Measurements from ENCODE around the gene PUM1.

The PUM1 gene

DNA sequence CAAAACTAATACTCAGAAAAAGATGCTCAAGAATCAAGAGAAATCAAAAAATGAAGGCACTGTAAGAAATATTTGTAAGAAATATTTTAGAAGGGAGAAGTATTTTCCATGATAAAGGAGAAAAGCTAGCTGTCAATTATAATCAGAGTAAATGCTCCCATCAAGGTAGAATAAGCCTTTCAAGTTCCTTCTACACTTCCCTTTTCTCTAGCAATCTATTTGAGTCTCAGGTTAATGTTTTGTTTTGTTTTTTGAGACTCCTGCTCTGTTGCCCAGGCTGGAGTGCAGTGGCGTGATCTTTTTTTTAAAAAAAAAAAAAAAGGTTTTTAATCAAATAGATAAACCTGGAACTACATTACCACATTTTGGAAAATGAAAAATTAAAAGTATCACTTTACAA, 33.3 kb downstream of the PUM1 start:
- in situ Hi-C loops (cut with MboI; ENCODE audit: low sequenced_read_pairs) = no loop called here

DNA sequence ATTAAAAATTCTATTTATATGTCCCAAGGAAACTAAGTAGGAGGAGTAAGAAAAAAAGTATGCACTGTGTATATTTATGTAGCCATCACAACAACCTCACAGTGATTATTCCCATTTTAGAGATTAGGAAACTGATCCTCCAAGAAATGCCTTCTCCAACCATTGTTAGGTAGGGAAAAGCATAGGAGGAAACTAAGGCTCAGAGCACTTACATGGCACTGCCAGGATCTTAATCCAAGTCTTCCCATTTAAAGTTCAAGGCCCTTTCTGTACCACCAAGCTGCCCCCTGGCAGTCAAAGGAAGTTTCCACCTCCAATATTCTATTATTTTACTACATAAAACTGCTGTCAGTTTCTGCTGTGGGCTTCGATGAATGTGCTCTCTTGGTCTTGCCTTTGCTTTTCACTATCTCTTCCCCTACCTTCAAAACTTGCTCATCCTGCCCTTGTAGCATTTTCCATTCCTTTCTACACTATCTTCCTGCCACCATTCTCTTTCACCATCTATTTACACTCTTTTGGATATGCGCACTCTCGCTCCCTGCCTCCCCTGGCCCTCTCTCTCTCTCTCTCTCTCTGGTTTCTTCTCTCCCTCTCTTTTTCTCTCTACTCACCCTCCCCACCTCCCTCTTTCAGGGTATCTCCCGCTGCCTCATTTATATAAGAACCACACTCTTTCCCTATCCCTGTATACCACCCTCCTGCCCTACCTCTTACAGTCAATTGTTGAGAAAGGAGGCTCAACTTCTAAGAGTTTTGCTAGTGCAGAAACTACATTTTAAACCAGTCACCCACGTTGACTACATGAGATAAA, 34.0 kb downstream of the PUM1 start:
- in situ Hi-C loops (cut with MboI; ENCODE audit: low sequenced_read_pairs) = no loop called here

DNA sequence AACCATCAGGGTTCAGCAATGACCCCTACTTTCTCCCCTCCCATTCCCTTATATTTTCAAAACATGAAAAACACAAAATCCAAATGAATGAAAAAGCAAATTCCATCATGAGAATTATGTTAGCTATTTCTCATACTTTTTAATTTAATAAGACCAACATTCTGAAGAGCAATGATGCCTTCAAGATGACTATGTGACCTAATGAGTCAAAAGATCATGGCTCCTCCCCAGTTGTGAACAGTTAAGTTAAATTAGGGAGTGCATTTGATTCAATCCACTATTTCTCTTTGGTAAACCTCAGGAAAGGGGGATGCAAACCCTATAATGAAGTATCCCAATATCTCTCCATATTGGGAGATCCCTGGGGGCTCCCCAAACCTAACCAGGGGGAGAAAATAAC, 36.5 kb downstream of the PUM1 start:
- in situ Hi-C loops (cut with MboI; ENCODE audit: low sequenced_read_pairs) = no loop called here

DNA sequence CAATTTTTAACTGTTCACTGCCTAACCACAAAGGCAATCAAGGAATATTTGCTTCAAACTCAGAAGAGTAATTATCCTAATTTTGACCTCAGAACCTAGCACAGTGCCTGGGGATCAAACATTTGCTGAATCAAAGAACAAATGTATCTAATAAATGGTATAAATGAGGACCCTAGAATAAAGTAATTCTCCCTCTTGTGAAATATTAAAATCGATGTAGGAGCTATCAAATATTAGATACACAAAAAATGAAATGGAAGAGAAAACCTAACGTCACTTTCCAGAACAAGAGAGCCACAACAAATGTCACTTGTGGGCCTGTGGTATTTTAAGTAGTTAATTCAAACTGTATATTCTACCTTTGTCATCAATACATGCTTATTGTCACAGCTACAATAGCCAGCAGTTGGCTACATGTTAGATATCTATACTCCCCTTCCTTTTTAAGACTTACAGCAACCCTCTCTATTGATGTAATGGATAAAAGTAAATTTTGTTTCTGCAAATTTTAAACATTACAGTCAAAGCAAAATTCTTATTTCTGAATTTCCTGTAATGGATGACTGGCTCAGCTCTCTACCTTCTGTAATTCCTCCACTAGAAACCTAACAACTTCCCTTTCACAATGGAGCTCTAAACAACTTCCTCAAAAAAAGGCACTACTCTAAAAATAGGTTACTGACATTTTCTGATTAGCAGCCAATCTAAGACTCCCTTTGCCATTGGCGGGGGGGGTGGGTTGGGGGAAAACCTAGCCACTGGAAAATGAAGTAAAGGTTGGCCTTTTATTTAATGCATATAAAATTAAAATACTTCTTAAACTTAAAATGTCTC, 37.6 kb downstream of the PUM1 start:
- in situ Hi-C loops (cut with MboI; ENCODE audit: low sequenced_read_pairs) = no loop called here

- in situ Hi-C loops (cut with MboI; ENCODE audit: low sequenced_read_pairs) = no loop called here
Observed at GRCh38 chr1:31022259-31022658, 43.3 kb downstream of the PUM1 start.

DNA sequence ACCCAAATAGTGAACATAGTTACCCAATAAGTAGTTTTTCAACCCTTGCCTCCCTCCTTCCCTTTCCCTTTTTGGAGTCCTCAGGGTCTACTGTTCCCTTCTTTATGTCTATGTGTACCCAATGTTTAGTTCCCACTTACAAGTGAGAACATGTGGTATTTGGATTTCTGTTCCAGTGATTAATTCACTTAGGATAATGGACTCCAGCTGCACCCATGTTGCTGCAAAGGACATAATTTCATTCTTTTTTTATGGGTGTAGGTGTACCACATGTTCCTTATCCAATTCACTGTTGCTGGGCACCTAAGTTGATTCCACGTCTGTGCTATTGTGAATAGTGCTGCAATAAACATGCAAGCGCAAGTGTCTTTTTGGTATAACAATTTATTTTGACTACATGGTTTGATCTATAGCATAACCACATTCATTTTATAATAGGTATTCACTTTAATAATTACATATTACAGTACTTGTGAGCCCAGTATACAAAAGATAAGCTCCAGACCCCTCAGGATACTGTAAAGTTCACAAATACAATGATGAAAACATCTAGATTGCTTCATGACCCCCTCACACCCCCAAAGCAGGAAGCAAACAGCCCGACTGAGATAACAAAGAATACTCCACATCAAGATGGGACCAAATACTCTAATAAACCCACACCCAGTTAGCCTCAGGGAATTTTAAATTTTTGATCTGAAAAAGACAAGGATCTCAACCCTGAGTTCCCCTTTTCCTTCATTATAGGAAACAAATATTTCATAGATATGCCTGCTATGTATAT, 45.3 kb downstream of the PUM1 start:
- in situ Hi-C loops (cut with MboI; ENCODE audit: low sequenced_read_pairs) = no loop called here

DNA sequence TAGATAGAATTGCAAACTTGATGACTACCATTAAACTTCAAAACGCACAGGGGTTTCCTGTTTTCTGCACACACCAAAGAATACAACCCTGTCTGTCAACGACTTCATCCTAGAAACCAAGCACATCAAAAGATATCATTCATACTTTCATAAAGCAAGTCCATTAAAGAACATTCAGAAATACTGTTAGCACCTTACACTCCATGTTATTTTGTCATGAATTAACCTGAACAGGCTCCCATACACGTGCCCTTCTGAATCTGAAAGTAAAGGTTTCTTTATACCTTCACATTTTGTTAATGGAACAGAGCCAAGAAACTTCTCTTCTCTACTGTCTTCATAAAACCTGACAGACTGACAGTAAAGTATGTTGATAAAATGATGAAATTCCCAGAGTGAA, 46.1 kb downstream of the PUM1 start:
- in situ Hi-C loops (cut with MboI; ENCODE audit: low sequenced_read_pairs) = no loop called here

DNA sequence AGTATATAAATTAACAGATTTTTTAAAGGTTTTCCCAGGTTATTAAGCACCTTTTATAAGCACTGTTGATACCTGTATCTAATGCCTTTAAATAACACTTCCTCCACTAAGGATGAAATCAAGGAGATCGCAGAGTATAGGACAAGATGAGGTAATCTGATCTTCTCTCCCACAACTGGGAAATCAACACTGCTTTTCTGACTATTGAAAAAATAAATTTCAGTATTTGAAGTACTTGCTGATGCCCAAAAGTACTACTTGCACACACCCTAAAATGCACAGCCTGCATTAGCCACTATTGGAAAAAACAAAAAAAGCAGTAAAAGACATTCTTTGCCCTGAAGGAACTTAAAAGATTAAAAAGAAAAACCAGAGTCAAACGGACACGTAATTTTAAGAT, 48.6 kb downstream of the PUM1 start:
- in situ Hi-C loops (cut with MboI; ENCODE audit: low sequenced_read_pairs) = no loop called here

DNA sequence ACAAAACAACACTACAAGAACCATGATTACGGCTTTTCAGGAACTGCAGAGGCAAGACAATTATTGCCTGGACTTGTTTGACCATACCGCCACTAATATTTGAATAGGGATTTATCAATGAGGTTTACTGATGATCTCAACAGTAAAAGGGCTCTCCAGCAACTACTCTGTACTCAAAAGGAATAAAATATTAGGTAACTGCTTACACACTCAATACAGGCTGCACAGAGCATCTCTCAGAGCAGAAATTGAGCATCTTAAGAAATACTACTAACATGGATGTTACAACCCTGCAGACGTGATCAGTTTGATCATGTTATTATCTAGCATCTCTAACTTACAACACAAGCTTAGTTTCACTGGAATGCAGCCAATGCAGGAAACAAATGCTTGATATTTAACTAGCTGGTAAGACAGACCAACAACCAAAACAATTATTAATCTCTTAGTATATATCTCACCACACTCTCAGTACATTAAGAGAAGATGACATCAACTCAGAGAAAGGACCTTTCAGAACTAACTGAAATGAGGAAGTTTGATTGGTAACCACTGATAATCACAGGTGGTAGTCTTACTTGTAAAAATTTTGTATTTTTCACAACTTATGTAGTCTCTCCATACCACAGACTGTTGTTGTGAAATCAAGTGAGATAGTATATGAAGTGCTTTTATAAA, 52.2 kb downstream of the PUM1 start:
- in situ Hi-C loops (cut with MboI; ENCODE audit: low sequenced_read_pairs) = no loop called here

DNA sequence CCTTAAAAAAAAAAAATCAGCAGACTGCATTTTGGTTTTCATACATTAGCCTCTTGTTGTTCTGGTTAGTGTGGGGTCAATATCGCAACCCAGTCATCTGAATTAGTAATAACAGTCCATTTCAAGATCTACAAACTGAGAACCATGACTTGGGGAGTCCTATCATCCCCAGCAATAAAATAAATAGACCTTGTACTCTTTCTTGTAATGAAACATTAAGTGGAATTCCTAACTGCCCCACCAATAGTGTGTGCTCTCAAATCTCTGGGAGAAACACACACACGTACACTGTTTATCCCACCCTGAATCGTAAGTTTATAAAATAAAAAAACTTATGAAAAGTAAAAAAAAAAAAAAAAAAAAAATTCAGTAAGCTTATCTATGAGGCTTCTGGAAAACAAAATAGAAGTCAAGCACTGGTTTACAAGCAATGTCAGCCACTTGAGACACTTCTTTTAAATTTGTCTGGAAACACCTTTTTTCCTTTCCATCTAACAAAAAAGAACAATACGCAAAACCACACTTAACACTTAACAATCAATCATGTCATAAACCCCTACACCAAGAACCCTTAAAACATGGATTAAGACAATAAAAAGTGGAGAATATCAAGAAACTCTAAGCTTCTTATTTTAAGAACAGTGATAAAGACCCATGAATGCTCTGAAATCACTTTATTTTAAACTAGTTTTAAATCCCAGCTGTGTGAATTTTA, 53.1 kb downstream of the PUM1 start:
- in situ Hi-C loops (cut with MboI; ENCODE audit: low sequenced_read_pairs) = no loop called here

DNA sequence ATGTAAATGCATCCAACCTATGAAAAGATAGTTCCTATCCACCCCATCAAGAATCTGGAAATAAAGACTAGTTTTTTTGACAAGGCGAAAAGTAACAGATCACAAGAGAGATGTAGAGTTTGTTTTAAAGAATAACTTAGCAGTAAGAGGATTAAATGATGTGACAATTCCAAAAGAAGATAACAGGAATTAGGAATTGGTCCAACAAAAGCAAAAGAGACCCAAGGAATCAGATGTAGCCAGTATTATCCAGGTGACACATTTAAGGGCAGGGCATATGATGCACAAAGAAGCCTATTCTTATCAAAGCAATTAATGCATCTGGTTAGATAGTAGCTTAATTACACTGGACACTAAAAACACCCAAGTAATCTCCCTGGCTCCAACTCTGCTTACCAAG, 53.8 kb downstream of the PUM1 start:
- in situ Hi-C loops (cut with MboI; ENCODE audit: low sequenced_read_pairs) = no loop called here

GRCh38 chr1:31010086-31010989, 55.2 kb downstream of the PUM1 start:
- in situ Hi-C loops (cut with MboI; ENCODE audit: low sequenced_read_pairs) = no loop called here

- in situ Hi-C loops (cut with MboI; ENCODE audit: low sequenced_read_pairs) = no loop called here
Observed at GRCh38 chr1:31007462-31007991, 58.0 kb downstream of the PUM1 start.

- in situ Hi-C loops (cut with MboI; ENCODE audit: low sequenced_read_pairs) = no loop called here
Observed at GRCh38 chr1:31006747-31007146, 58.8 kb downstream of the PUM1 start.

DNA sequence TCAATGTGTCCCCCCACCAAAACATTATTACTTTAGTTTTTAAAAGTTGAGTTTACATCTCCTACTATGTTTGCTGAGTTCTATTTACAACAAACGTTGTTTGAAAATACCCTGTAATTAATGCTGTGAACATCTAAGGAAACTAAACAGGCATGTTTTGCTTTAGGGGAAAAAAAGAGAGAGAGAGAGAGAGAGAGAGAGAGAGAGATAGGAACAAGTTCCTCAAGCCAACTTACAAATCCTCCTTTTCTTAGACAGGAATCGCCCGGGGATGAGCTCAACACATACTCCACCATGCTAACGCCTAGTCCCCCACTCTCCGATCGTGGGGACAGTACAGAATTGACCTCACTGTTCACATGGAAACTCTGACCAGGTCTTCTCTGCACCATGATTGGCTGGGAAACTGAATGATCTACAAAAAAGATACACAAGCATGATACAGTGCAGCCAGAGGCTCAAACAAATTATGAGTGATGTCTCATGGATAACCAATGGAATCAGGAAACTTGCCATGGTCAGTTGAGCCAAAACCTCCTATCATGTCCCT, 59.8 kb downstream of the PUM1 start:
- in situ Hi-C loops (cut with MboI; ENCODE audit: low sequenced_read_pairs) = no loop called here

- in situ Hi-C loops (cut with MboI; ENCODE audit: low sequenced_read_pairs) = no loop called here
Observed at GRCh38 chr1:31005198-31005597, 60.3 kb downstream of the PUM1 start.

DNA sequence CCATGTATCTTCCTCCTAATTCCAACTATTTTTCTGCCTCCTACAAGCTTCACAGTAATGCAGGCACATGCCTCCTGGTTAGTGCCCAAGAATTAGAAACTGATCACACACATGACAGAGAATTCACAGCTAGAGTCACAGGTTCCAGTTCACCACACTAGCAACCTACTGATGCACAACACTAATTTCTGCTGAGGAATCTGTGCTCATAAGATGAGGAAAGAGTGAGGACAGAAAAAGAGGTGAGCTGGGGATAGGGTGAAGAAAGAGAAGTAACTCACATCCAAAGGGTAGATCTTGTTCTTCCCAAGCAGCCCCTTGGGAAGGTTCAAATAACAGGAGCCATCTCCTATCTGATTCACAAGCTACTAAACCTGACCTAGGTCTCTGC, 61.3 kb downstream of the PUM1 start:
- in situ Hi-C loops (cut with MboI; ENCODE audit: low sequenced_read_pairs) = no loop called here

DNA sequence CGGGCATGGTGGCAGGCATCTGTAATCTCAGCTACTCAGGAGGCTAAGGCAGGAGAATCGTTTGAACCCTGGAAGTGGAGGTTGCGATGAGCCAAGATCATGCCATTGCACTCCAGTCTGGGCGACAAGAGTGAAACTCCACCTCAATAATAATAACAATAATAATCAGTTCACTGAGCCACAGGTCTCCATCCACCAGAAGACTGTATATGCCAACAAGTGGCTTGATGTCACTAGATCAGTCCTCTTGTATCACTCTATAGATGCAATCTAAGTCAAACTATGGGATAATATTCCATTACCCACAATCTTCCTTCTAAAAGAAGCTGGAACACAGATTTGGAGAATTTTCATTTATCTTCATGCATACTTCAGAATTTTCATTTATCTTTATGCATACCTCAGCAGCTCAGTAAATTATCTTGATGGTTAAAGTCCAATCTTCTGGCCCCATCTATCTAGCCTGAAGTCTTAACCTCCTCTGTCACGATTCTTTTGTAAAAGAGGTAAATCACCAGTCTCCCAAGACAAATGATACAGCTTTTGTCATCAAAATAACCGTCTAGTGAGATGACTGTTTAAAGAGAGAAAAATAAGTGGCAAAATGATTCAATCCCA, 61.8 kb downstream of the PUM1 start:
- in situ Hi-C loops (cut with MboI; ENCODE audit: low sequenced_read_pairs) = no loop called here

Data from hTERT RPE-1 (cell line).